ENCODE results near the gene FAM89B.

GRCh38 chr11:65583589-65583988 lies 11.3 kb downstream of the FAM89B start:
- TF ChIP-seq CTCF (IDR thresholded peaks at IDR 0.05; ENCODE audit: low read length) (no peak), EZH2phosphoT487 (IDR thresholded peaks at IDR 0.05; ENCODE audit: low read length) (no peak), EZH2 (optimal IDR thresholded peaks at IDR 0.05; ENCODE audit: low read depth, low read length) (no peak)

Measured in MM.1S (cell line).